HCT116 (cell line): ENCODE results near the gene ZACN.

Experiments used
- ATF3 ChIP-seq: IDR thresholded peaks from 2 replicates; pipeline ENCODE4 v1.6.1; 2012
- CTCF ChIP-seq, 3 experiments: fragments of 200-600 bp in 1 of 3; sonication (generic) in 1 of 3; IDR thresholded peaks in 2 of 3; conservative IDR thresholded peaks in 1 of 3; 2 replicates each; pipeline ENCODE4 v1.5.1; 2012 to 2017; ENCODE audit warnings: low read depth in 2 of 3, low read length in 2 of 3, antibody characterized with exemption in 1 of 3, borderline replicate concordance in 1 of 3, control low read depth in 1 of 3, mild to moderate bottlenecking in 1 of 3, mixed read lengths in 1 of 3, mixed run types in 1 of 3, moderate library complexity in 1 of 3; ENCODE audit not compliant: insufficient read depth in 1 of 3
- MAX ChIP-seq: IDR thresholded peaks from 2 replicates; pipeline ENCODE4 v1.6.1; 2012
- SRF ChIP-seq: IDR thresholded peaks from 2 replicates; pipeline ENCODE4 v1.6.1; 2012; ENCODE audit warnings: low read depth
- ZNF274 ChIP-seq: fragments of 200-500 bp; sonication (Bioruptor generic); IDR thresholded peaks from 2 replicates; pipeline ENCODE4 v1.6.1; 2014; ENCODE audit warnings: mild to moderate bottlenecking, low read depth, low read length, inconsistent platforms

DNA sequence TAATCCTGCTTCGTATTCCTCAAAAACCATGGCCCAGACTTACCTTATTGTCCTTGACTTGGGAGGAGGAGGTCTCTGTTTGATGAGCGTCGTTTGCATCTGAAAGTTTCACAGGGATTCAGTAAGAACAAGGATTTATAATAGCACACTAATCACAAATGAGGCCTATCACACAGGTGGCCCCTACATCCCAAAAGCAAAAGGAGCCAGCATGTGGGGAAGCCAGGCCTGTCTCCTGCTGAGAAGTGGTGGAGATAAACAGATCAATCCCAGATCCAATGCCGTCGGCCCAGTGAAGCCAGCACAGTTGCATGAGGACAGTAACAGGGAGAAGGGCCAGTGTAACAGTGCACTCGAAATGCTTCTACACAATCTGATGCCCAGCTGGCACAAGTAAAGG is 38.6 kb upstream of the ZACN start:
- TF ChIP-seq MAX (no peak), CTCF (IDR thresholded peaks at IDR 0.05 in 2 of 3, conservative IDR thresholded peaks at IDR 0.05 in 1 of 3; ENCODE audit: borderline replicate concordance in 1 of 3, insufficient read depth in 1 of 3, low read depth in 2 of 3, low read length in 2 of 3) (no peak), ATF3 (no peak), SRF (no peak), ZNF274 (no peak)
